OCI-LY1 (cell line): ENCODE data around the gene CRYGN.

ENCODE experiments used
- H2AFZ ChIP-seq: fragments of 200-600 bp; sonication (generic), shearing (Covaris generic); 2 replicates; pipeline ENCODE4 v1.6.0; 2014; ENCODE audit warnings: antibody characterized with exemption, mild to moderate bottlenecking, low read length
- H3F3A ChIP-seq: fragments of 200-600 bp; sonication (generic), shearing (Covaris generic); 2 replicates; pipeline ENCODE4 v1.6.0; 2014; ENCODE audit warnings: mild to moderate bottlenecking, antibody characterized with exemption, low read length, moderate library complexity; ENCODE audit not compliant: insufficient read depth
- H3K27ac ChIP-seq: fragments of 200-600 bp; sonication (generic); 2 replicates; pipeline ENCODE4 v1.5.1; 2014; ENCODE audit warnings: low read length, mixed run types, mild to moderate bottlenecking, low read depth; ENCODE audit not compliant: poor library complexity, severe bottlenecking
- H3K27me3 ChIP-seq: fragments of 200-600 bp; sonication (generic); 2 replicates; pipeline ENCODE4 v1.6.0; 2014; ENCODE audit warnings: antibody characterized with exemption, mild to moderate bottlenecking, low read length, moderate library complexity; ENCODE audit not compliant: insufficient read depth
- H3K36me3 ChIP-seq: fragments of 200-600 bp; sonication (generic); 2 replicates; pipeline ENCODE4 v1.6.1; 2014; ENCODE audit warnings: mild to moderate bottlenecking, antibody characterized with exemption, low read length, moderate library complexity, mixed read lengths; ENCODE audit not compliant: insufficient read depth
- H3K4me1 ChIP-seq: fragments of 200-600 bp; sonication (generic); 2 replicates; pipeline ENCODE4 v1.5.1; 2014; ENCODE audit warnings: mild to moderate bottlenecking, low read length, moderate library complexity; ENCODE audit not compliant: insufficient read depth, severe bottlenecking
- H3K4me2 ChIP-seq: fragments of 200-600 bp; sonication (generic), shearing (Covaris generic); 2 replicates; pipeline ENCODE4 v1.6.1; 2014; ENCODE audit warnings: low read length
- H3K4me3 ChIP-seq: fragments of 200-600 bp; sonication (generic); 2 replicates; pipeline ENCODE4 v1.5.1; 2014; ENCODE audit warnings: low read length, low read depth, mild to moderate bottlenecking, mixed read lengths; ENCODE audit not compliant: poor library complexity, severe bottlenecking
- H3K79me2 ChIP-seq: fragments of 200-600 bp; shearing (Covaris generic); 2 replicates; pipeline ENCODE4 v1.6.1; 2016; ENCODE audit warnings: mixed run types, low read length, mixed read lengths; ENCODE audit not compliant: insufficient read depth
- H3K9ac ChIP-seq: fragments of 200-600 bp; sonication (generic), shearing (Covaris generic); 2 replicates; pipeline ENCODE4 v1.6.1; 2014; ENCODE audit warnings: mild to moderate bottlenecking, low read length, mixed read lengths
- H3K9me2 ChIP-seq: fragments of 200-600 bp; sonication (generic), shearing (Covaris generic); 2 replicates; pipeline ENCODE4 v1.6.1; 2014; ENCODE audit warnings: low read depth, mild to moderate bottlenecking, low read length, mixed read lengths
- H3K9me3 ChIP-seq: fragments of 200-600 bp; shearing (Covaris generic); 2 replicates; pipeline ENCODE4 v1.6.1; 2014; ENCODE audit warnings: low read length, mixed read lengths
- H4K20me1 ChIP-seq: fragments of 200-600 bp; sonication (generic), shearing (Covaris generic); 2 replicates; pipeline ENCODE4 v1.6.0; 2016; ENCODE audit warnings: mild to moderate bottlenecking, low read length; ENCODE audit not compliant: insufficient read depth
- EZH2 ChIP-seq: fragments of 200-600 bp; sonication (generic), shearing (Covaris generic); IDR thresholded peaks from 2 replicates; pipeline ENCODE4 v1.8.0; 2017; ENCODE audit warnings: borderline replicate concordance, mixed run types, mild to moderate bottlenecking, antibody characterized with exemption, low read length, moderate library complexity, mixed read lengths
- TF ChIP-seq, protein P1 (sequence below): fragments of 200-600 bp; sonication (generic), shearing (Covaris generic); IDR thresholded peaks from 2 replicates; pipeline ENCODE4 v1.5.1; 2017; ENCODE audit warnings: mild to moderate bottlenecking, antibody characterized with exemption, low read length, moderate library complexity, mixed read lengths

Gene CRYGN

DNA sequence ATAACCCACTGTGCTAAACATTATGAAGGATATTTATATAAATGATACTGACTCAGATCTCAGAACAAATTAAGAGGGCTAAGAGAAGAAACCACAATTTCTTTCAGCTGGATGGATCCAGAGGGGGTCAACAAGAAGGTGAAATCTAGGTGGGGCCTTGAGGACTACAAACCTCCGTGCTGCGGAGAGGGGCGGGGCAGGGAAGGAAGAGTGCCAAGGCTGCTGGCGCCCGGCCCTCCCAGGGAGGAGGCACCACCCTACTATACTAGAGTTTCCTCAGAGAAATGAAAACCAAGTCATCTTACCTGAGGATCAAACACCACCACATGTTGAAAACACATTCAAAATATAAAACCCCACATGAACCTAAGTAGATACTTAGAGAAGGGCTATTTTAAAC, 29.3 kb upstream of the CRYGN start:
- H3K4me3 ChIP-seq: no peak overlapping the region
- no peaks in the 10 kb centered on the region for H4K20me1 ChIP-seq
- H3F3A ChIP-seq: no peaks in the 10 kb centered on the region
- H3K9me3 ChIP-seq: no peaks in the 10 kb centered on the region; the same call in 1 of the 2 replicates
- no peaks in the 10 kb centered on the region for H3K9me2 ChIP-seq
- no peak overlapping the region for H3K27ac ChIP-seq
- H3K27me3 ChIP-seq: no peaks in the 10 kb centered on the region
- no peak overlapping the region for H2AFZ ChIP-seq
- no peaks in the 10 kb centered on the region for H3K79me2 ChIP-seq
- H3K9ac ChIP-seq: no peak overlapping the region
- peaks cover 98% of the 10 kb centered on the region for H3K36me3 ChIP-seq
- H3K4me2 ChIP-seq: no peak overlapping the region
- TF ChIP-seq, protein P1, sequence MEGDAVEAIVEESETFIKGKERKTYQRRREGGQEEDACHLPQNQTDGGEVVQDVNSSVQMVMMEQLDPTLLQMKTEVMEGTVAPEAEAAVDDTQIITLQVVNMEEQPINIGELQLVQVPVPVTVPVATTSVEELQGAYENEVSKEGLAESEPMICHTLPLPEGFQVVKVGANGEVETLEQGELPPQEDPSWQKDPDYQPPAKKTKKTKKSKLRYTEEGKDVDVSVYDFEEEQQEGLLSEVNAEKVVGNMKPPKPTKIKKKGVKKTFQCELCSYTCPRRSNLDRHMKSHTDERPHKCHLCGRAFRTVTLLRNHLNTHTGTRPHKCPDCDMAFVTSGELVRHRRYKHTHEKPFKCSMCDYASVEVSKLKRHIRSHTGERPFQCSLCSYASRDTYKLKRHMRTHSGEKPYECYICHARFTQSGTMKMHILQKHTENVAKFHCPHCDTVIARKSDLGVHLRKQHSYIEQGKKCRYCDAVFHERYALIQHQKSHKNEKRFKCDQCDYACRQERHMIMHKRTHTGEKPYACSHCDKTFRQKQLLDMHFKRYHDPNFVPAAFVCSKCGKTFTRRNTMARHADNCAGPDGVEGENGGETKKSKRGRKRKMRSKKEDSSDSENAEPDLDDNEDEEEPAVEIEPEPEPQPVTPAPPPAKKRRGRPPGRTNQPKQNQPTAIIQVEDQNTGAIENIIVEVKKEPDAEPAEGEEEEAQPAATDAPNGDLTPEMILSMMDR: no peak
- TF ChIP-seq EZH2: no peak
- peaks cover 29% of the 10 kb centered on the region for H3K4me1 ChIP-seq

DNA sequence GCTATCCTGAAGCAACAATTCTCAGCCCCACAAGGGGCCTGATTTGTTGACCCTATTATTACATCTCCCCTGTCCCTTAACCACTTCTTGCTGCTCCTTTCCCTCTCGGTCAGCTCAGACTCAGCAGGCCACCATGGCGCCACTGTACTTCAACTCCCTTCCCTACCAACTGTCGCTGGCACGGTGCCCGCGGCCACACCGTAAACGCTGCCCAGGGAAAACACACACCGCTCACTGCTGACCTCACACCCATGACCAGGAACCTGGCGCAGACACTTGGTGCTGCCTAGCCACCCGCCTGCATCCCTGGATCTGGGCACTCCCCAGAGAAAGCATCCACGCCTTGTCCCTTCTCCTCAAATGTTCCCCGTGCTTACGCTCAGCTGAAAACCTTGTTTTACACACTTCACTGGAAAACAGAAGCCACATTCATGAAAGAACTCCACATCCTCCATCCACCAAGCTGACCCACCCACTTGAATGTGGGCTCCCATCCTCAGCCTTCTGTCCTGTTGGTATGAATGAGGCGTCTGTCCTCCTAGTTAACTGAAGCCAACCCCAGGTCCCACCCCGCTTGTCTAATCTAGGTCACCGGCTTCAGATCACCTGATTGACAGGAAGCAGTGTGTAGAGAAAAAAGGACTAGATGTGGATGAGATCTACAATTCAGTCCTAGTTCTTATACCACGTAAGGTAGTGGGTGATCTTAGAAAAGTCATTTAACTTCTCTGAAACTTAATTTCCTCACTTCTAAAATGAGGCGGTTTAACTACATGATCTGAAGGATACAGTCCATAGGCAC, 28.5 kb upstream of the CRYGN start:
- Histone ChIP-seq H3K4me1 (peaks cover 22% of the 10 kb centered on the region), H3F3A (no peaks in the 10 kb centered on the region), H3K9me2 (no peaks in the 10 kb centered on the region), H3K36me3 (peaks cover 98% of the 10 kb centered on the region), H3K4me3 (no peak overlapping the region), H2AFZ (no peak overlapping the region), H4K20me1 (no peaks in the 10 kb centered on the region), H3K27ac (no peak overlapping the region), H3K4me2 (no peak overlapping the region), H3K79me2 (no peaks in the 10 kb centered on the region), H3K9ac (no peak overlapping the region), H3K9me3 (peaks cover 7% of the 10 kb centered on the region), H3K27me3 (no peaks in the 10 kb centered on the region)
- TF ChIP-seq, protein P1: no peak
- TF ChIP-seq EZH2: no peak

DNA sequence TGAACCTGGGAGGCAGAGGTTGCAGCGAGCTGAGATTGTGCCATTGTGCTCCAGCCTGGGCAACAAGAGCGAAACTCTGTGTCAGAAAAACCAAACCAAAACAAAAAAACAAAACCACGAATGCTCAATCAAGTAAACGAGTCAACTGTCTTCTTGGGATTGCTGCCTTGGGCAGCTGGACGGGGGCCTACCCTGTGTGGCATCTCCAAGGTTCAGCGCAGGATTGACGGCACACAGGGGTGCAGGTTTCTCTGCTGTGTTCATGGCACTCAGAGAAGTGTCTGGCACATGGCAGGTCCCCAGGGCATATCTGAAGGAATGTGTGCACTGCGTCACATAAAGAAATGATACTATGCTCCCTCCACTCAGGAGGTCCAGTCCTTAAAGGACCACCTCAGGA, 25.2 kb upstream of the CRYGN start:
- H3K4me1 ChIP-seq: no peaks in the 10 kb centered on the region
- no peaks in the 10 kb centered on the region for H3K79me2 ChIP-seq
- H4K20me1 ChIP-seq: no peaks in the 10 kb centered on the region
- no peaks in the 10 kb centered on the region for H3K9me2 ChIP-seq
- no peaks in the 10 kb centered on the region for H3F3A ChIP-seq
- H3K27me3 ChIP-seq: no peaks in the 10 kb centered on the region
- no peak overlapping the region for H3K27ac ChIP-seq
- TF ChIP-seq, protein P1: no peak
- no peak for TF ChIP-seq EZH2
- H3K9ac ChIP-seq: no peak overlapping the region
- no peak overlapping the region for H3K4me3 ChIP-seq
- H3K36me3 ChIP-seq: peaks cover 66% of the 10 kb centered on the region
- no peak overlapping the region for H3K4me2 ChIP-seq
- no peak overlapping the region for H2AFZ ChIP-seq
- peaks cover 22% of the 10 kb centered on the region for H3K9me3 ChIP-seq
